OCI-M2 (cell line): ENCODE results near the gene SLC6A13.

Experiments used
- DNase-seq: peaks from one replicate; lab custom pipeline; 2025; ENCODE audit not compliant: unreplicated experiment; lab: John Stamatoyannopoulos, UW

The SLC6A13 gene

GRCh38 chr12:234891-235415 lies 27.7 kb downstream of the SLC6A13 start:
- no peak for DNase-seq

DNA sequence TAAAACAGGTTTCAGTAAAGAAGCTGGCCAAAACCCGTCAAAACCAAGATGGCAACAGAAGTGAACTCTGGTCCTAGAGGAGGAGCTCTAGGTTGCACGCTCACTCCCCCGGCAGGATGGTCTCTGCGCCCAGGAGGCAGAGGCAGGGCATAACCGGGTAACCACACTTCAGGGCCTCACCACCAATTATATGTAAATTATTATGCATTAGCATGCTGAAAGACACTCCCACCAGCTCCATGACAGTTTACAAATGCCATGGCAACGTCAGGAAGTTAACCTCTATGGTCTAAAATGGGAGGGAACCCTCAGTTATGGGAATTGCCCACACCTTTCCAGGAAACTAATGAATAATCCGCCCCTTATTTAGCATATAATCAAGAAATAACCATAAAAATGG lies 28.6 kb downstream of the SLC6A13 start:
- no peak for DNase-seq

DNA sequence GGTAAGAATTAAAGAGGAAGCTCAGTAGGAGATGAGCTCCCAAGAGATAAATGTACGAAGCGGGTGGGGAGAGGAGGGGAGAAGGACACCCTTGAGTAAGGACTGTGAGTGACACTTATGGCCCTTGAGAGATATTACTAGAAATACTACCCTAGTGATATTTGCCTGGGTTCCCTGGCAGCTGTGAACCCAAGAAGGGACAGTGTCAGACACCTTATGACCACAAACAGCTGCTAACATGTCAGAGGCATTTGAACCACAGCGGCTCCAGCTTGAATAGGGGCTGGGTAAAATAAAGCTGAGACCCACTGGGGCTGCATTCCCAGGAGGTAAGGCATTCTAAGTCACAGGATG lies 29.0 kb downstream of the SLC6A13 start:
- peak; percentile 14 for DNase-seq

DNA sequence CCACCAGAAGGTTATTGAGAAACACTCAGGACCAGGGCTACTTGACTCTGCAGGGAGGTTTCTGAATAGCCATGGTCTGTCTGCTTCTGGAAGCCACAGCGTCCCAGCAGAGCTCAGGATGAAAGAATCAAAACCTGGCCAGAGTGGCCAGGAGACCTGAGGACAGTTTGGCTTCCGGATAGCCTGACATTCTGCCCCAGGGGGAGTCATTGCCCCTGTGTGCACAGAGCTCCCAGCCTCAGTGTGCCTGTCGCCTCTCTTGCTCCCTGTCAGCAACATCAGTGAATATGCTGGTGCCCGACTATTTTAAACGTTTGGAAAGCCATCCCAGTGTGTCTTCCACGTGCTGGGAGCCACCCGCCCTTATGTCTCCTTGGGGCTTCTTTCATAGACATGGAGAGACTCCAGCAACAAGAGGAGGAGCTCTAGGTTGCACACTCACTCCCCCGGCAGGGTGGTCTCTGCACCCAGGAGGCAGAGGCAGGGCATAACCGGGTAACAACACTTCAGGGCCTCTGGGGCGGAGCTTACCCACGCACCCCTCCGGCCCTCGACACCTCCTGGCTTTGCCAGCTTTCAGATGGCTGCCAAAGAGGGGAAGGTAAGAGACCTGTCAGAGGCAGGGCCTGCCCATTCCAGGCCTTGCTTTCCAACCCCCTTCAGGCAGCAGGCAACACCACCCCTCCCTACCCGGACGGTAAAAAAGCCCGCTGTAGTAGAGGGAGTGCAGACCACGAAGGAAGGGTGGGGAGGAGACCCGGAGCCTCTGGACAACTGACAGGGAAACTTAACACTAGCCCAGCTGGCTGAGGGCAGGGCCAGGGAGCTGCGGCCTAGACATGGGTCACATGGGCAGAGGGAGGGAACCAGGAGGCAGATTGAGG lies 29.7 kb downstream of the SLC6A13 start:
- DNase-seq = no peak

DNA sequence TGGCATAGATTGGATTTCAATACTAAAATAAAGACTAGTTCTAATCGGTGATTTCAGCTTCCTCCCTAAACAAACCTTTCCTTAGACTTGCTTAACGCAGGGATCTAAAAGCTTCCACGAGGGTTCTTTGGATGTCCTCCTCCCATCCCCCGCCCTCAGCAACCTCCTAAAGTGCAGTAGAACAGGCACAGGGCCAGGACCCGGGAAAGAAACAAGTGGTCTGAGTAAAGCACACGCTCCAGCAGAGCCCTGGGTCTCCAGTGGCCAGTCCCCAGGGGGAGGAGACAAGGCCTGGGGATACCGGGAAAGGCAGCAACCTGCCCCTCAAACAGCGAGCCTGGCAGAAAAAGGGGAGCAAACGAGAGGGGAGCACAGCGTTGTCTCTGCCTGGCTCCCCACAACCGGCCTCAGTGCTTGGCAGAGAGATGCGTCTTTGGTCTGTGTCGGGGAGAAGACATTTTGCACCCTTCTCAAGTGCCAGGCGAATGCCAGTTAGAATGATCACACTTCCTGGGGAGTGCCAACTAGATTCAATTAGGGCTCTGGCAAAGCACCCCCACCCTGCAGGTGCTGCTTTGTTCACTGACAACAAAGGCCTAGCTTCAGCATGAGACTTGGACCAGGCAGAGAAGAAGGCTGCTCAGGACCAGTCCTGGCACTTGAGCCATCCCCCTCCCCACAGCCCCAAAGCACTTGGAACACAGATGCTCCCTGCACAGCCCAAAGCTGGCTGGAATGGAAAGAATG lies 31.5 kb downstream of the SLC6A13 start:
- DNase-seq = no peak

- no peak for DNase-seq
Observed at GRCh38 chr12:229441-230191, 33.0 kb downstream of the SLC6A13 start.

- no peak for DNase-seq
Observed at GRCh38 chr12:228846-229200, 33.8 kb downstream of the SLC6A13 start.

- DNase-seq = no peak
Observed at GRCh38 chr12:227923-228845, 34.5 kb downstream of the SLC6A13 start.

DNA sequence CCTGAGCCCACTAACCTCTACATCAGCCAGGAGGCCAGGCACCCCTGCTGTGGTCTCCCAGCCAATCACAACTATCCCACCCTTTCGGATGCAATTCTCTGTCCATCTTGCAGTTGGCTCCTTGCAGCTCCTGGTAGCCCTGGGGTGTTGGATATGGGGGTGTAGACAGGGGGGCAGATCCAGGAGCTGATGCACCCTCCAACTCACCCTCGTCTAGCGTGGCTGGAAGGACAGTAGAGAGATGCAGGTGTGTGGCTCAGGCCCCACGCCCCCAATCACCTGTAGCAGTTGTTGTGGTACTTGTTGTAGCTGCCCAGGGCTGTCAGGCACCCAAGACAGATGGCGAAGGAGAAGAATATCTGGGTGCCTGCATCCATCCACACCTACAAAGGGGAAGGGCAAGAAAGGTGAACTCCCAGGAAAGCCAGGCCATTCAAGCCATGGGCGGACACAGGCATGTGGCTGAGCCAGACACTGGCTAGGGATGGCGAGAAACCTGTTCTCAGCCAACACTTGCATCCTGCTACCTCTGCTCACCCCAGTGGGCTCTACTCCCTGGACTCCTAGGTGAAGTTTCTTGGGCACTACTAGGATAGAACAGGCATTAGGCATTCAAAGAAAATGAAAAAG lies 35.2 kb downstream of the SLC6A13 start:
- no peak for DNase-seq

DNA sequence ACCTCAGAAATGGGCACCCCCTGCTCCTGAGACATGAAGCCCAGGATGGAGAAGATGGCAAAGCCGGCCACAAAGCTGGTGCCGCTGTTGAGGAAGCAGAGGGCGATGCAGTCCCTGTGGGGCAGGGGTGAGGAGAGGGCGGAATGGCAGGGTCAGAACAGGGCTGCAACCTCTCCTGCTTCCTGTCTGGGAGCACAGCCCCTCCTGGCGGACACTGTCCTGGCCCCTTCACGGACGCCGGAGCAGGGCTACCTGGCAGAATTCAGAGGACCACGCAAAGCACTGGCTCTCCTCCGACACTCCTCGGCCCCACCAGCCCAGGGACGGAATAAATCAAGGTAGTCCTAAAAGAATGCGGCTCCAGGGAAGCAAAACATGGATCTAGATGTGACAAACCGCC lies 36.2 kb downstream of the SLC6A13 start:
- no peak for DNase-seq

- DNase-seq = no peak
Observed at GRCh38 chr12:225012-225411, 37.6 kb downstream of the SLC6A13 start.

DNA sequence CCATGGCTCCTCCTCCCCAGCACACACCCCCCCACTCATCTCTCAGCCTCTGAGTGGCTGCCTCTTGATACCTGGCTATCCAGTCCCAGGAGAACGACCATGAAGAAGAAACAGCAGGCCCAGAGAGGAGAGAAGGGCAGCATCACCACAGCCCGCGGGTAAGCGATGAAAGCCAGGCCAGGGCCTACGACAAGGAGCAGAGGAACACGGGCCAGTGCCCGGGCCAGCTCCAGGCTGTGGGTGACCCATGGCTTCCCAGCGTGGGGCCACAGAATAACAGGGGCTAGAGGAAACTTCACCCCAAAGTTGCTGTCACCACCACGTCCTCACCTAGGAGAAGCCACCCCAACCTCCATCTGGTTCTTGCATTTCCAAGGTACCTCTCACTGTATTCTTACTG lies 38.3 kb downstream of the SLC6A13 start:
- no peak for DNase-seq

DNA sequence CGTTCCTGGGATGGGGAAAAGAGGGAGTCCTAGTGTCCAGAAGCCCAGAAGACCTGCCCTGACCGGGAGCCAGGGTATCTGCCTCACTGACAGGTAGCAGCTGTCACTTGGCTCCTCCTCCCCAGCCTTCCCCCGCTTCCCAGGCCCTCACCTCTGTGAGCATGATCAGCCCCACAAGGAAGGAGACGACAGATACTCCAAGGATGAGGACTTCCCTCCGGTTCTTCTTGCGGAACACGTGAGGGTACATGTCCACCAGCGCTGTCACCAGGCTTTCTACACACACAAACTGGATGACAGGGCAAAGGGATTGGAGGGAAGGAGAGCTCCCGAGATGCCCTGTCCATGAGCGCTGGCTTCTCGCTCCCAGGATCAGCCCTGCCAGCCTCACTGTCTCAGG lies 38.8 kb downstream of the SLC6A13 start:
- DNase-seq = no peak

- DNase-seq = no peak
Observed at GRCh38 chr12:221736-222135, 40.9 kb downstream of the SLC6A13 start.

DNA sequence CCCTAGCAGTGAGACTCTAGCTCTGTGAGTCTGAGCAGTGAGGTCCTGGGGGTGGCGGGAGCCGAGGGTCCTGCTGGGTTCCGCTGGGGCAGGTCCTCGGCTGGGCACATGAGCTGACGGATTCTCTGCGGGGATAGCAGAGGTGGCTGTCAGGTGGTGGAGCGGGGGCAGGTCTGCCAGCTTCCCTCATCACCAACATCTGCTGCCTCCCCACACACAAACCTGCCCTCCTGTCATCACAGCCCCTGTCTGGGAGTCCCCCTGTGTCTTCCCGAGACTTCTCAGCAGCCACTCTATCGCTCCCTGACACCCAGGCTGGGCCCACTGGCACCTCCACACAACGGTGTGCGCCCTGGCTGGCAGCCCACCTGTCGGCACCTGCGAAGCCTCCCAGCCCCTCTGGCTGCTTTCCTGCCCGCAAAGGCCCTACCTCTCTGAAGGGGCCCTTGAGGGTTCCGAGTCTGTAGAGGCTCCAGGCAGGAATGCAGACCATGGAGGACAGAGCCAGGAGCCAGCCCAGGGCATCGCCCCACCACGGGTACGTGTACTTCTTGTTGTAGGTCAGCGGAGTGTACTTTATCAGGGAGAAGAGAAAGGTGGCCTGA lies 41.6 kb downstream of the SLC6A13 start:
- no peak for DNase-seq

GRCh38 chr12:220491-220890 lies 42.1 kb downstream of the SLC6A13 start:
- DNase-seq = no peak

GRCh38 chr12:219891-220352 lies 42.7 kb downstream of the SLC6A13 start:
- DNase-seq = no peak

DNA sequence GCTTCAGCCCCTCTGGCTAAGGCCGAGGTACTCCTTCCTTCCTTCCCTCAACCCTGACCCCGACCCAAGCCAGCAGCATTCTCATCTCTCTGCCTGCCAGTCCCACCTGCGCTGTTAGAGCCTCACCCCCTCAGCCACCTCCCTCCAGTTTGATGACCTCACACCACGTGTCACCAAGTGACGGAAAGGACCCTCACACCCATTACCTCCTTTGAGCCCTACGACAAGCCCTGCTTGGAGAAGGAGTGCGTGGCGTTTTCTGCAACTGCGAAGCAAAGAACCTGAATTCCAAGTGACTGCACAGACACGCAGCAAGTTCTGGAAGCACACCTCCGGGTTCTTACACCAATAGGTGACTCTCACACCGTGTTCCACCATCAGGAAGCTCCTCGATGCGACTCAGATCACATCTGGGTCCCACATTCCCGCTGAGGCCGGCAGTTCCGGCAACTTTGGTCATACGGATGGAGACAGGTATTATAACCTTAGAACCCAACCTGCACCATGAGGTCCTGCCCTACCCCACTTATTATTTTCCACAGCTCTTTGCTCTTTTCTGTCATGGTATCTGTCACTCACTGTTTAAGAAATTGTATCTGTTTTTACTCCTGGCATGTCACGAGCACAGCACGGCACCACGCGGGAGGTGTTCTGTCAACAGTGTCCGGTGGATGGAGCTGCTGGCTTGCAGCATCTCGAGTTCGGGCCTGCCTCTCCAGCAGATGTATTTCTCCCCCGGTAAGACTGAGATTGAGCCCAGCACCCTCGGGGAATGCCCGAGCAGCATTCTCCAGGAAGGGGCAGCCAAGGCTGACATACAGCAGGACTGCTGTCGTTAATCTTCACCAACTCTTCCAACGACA lies 43.7 kb downstream of the SLC6A13 start:
- no peak for DNase-seq

GRCh38 chr12:218221-218620 lies 44.4 kb downstream of the SLC6A13 start:
- no peak for DNase-seq
